ENCODE results near the gene PGA3.

- no peak for TF ChIP-seq POLR2A (IDR thresholded peaks at IDR 0.05)
- TF ChIP-seq, protein P1, sequence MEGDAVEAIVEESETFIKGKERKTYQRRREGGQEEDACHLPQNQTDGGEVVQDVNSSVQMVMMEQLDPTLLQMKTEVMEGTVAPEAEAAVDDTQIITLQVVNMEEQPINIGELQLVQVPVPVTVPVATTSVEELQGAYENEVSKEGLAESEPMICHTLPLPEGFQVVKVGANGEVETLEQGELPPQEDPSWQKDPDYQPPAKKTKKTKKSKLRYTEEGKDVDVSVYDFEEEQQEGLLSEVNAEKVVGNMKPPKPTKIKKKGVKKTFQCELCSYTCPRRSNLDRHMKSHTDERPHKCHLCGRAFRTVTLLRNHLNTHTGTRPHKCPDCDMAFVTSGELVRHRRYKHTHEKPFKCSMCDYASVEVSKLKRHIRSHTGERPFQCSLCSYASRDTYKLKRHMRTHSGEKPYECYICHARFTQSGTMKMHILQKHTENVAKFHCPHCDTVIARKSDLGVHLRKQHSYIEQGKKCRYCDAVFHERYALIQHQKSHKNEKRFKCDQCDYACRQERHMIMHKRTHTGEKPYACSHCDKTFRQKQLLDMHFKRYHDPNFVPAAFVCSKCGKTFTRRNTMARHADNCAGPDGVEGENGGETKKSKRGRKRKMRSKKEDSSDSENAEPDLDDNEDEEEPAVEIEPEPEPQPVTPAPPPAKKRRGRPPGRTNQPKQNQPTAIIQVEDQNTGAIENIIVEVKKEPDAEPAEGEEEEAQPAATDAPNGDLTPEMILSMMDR (IDR thresholded peaks at IDR 0.05) = no peak
Measured at GRCh38 chr11:61195719-61196118, 7.6 kb upstream of the PGA3 start.

All from heart left ventricle (tissue), 13 donors.